CMK (cell line): Measurements from ENCODE around the gene KIFC1.

ENCODE experiments used
- DNase-seq: peaks from one replicate; pipeline ENCODE4 v3.0.0-alpha.2; 2010; ENCODE audit warnings: low read depth

KIFC1 gene

GRCh38 chr6:33411632-33412005, 20.0 kb downstream of the KIFC1 start:
- DNase-seq: no peak

GRCh38 chr6:33412140-33413009, 20.8 kb downstream of the KIFC1 start:
- no peak for DNase-seq

GRCh38 chr6:33413241-33414120, 21.9 kb downstream of the KIFC1 start:
- no peak for DNase-seq

- no peak for DNase-seq
These were observed 23.1 kb downstream of the KIFC1 start for GRCh38 chr6:33414592-33415271.

GRCh38 chr6:33415831-33416230, 24.2 kb downstream of the KIFC1 start:
- DNase-seq: no peak

- DNase-seq: no peak
These were observed 24.9 kb downstream of the KIFC1 start for GRCh38 chr6:33416386-33417127.

- no peak for DNase-seq
These were observed 25.7 kb downstream of the KIFC1 start for GRCh38 chr6:33417128-33417902.

GRCh38 chr6:33417903-33418689, 26.5 kb downstream of the KIFC1 start, which contains the start of gene CUTA:
Gene CUTA, minus strand, starts transcription at chr6:33418107. Its CDS starts 107 bp downstream, at chr6:33418000.
- peak; percentile 98 for DNase-seq

- no peak for DNase-seq
These were observed 27.2 kb downstream of the KIFC1 start for GRCh38 chr6:33418690-33419291.

- DNase-seq: no peak
These were observed 28.2 kb downstream of the KIFC1 start, which contains the start of gene SYNGAP1 for GRCh38 chr6:33419580-33420490. Gene SYNGAP1, plus strand, starts transcription at chr6:33420065. Its CDS starts 200 bp downstream, at chr6:33420265.

- no peak for DNase-seq
These were observed 29.1 kb downstream of the KIFC1 start for GRCh38 chr6:33420491-33421343.

GRCh38 chr6:33421344-33421643, 29.7 kb downstream of the KIFC1 start:
- DNase-seq: no peak

GRCh38 chr6:33423777-33424176, 32.2 kb downstream of the KIFC1 start:
- DNase-seq: no peak

GRCh38 chr6:33424855-33425667, 33.4 kb downstream of the KIFC1 start:
- no peak for DNase-seq

- DNase-seq: peak; percentile 86
These were observed 34.3 kb downstream of the KIFC1 start for GRCh38 chr6:33425668-33426577.
